Testis (tissue), 2 donors: ENCODE results near the gene LRMDA.

ENCODE experiments used
- POLR2A ChIP-seq: fragments of 450-650 bp; IDR thresholded peaks from one replicate; pipeline ENCODE4 v1.6.1; 2017; ENCODE audit warnings: antibody characterized with exemption, mild to moderate bottlenecking, moderate library complexity
- TF ChIP-seq, protein P1 (sequence below), 3 experiments: fragments of 450-650 bp in 2 of 3; fragments of 200-600 bp in 1 of 3; sonication (generic) in 1 of 3; IDR thresholded peaks; one replicate each; pipeline ENCODE4 v1.5.1; 2016 to 2019; ENCODE audit warnings: antibody characterized with exemption in 3 of 3, mild to moderate bottlenecking in 2 of 3, moderate library complexity in 1 of 3

DNA sequence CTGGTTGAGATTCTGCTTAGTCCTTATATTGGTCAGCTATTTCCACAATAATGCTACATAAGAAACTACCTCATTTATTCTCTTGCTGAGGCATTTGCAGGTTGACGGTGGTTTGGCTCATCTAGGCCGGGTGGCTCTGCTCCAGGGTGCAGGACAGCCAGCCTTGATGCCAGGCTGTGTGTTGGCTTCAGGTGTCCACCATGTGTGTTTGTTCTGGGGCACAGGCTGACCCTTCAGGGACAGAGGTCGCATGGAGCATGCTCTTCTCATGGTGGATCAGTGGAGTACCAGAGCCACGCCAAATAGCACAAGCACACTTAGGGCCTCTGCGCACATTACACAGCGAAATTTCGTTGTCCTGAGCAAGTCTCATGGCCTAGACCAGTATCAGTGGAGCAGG lies 249.9 kb downstream of the LRMDA start:
- TF ChIP-seq, protein P1, sequence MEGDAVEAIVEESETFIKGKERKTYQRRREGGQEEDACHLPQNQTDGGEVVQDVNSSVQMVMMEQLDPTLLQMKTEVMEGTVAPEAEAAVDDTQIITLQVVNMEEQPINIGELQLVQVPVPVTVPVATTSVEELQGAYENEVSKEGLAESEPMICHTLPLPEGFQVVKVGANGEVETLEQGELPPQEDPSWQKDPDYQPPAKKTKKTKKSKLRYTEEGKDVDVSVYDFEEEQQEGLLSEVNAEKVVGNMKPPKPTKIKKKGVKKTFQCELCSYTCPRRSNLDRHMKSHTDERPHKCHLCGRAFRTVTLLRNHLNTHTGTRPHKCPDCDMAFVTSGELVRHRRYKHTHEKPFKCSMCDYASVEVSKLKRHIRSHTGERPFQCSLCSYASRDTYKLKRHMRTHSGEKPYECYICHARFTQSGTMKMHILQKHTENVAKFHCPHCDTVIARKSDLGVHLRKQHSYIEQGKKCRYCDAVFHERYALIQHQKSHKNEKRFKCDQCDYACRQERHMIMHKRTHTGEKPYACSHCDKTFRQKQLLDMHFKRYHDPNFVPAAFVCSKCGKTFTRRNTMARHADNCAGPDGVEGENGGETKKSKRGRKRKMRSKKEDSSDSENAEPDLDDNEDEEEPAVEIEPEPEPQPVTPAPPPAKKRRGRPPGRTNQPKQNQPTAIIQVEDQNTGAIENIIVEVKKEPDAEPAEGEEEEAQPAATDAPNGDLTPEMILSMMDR (IDR thresholded peaks at IDR 0.05) = no peak
- no peak for TF ChIP-seq POLR2A
